ENCODE data around the gene RPS27L.
A peak's percentile ranks its signal among the peaks of the same experiment; 100 is the strongest.

The RPS27L gene

DNA sequence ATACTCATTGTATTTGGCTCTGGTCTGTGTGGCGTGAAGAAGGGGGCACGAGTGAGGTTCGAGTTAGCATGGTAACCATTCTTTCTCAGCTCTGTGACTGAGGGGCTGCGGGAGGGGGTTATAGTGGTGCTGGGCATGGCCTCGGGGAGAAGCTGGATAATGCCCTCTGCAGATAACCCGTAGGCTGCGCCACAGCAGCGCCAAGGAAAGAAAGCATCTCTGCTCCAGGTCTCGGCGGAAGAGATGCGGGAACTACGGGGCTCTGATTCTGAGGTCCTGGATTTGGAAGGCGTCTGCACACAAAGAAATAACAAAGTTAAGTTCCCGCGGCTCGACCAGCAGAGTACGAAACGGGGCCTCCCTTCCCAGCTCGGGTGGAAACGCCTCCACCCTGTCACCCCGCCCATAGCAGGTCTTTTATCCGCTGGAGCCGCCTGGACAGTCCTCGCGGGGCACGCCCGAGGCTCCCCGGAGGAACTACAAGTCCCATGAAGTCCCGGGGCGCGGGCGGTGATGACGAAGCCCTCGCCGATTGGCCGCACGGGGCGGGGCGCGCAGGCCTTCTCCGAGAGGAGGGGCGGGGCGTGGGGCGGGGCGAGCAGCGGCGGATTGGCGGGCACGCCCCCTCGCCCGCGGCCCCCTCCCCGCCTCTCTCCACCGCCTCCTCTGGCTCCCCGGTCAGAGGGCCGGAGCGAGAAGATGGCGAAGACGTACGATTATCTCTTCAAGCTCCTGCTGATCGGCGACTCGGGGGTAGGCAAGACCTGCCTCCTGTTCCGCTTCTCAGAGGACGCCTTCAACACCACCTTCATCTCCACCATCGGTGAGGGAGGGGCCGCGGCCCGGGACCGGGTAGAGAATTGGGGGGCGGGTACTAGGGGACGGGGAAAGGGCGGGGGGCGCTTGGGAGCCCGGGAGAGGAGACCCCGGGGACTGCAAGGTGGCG is 31.9 kb upstream of the RPS27L start, which contains the start of gene RAB8B:
TSS of gene RAB8B (plus strand) at position 681 of the 946 bp plus-strand sequence. CDS start at position 700, 19 bp downstream.
- Histone ChIP-seq H3K9ac (ENCODE audit: low read length) (peak within 1 kb of the TSS; percentile 88), H3K4me1 (ENCODE audit: insufficient read depth, low read length, severe bottlenecking) (peaks cover 50% of the 10 kb centered on the region), H3F3A (ENCODE audit: insufficient read depth, low read length) (peaks cover 12% of the 10 kb centered on the region), H3K9me2 (ENCODE audit: low read depth, low read length) (no peaks in the 10 kb centered on the region), H3K4me2 (ENCODE audit: low read length) (peak within 1 kb of the TSS; percentile 98), H3K36me3 (ENCODE audit: insufficient read depth, low read length) (no peaks in the 10 kb centered on the region), H3K27me3 (ENCODE audit: insufficient read depth, low read length) (no peaks in the 10 kb centered on the region; the same call in 1 of the 2 replicates), H4K20me1 (ENCODE audit: insufficient read depth, low read length) (no peaks in the 10 kb centered on the region), H3K79me2 (ENCODE audit: insufficient read depth, low read length) (peaks cover 28% of the 10 kb centered on the region), H3K27ac (ENCODE audit: low read depth, low read length, poor library complexity, severe bottlenecking) (peak within 1 kb of the TSS; percentile 94), H3K4me3 (ENCODE audit: low read depth, low read length, poor library complexity, severe bottlenecking) (peak within 1 kb of the TSS; percentile 88), H2AFZ (ENCODE audit: low read length) (peak within 1 kb of the TSS; percentile 69; the same call in 1 of the 2 replicates), H3K9me3 (ENCODE audit: low read length) (no peaks in the 10 kb centered on the region)
- no peak for TF ChIP-seq CTCF (IDR thresholded peaks at IDR 0.05; ENCODE audit: low read length)
- no peak for TF ChIP-seq EZH2 (IDR thresholded peaks at IDR 0.05; ENCODE audit: borderline replicate concordance, low read length)

- H3K36me3 ChIP-seq (ENCODE audit: insufficient read depth, low read length), result no peaks in the 10 kb centered on the region
- peaks cover 12% of the 10 kb centered on the region for H3F3A ChIP-seq (ENCODE audit: insufficient read depth, low read length)
- no peaks in the 10 kb centered on the region; the same call in 1 of the 2 replicates for H3K27me3 ChIP-seq (ENCODE audit: insufficient read depth, low read length)
- H3K9me2 ChIP-seq (ENCODE audit: low read depth, low read length), result no peaks in the 10 kb centered on the region
- H3K4me2 ChIP-seq (ENCODE audit: low read length), result peak overlapping the region; percentile 81
- peak overlapping the region; percentile 88 for H3K4me3 ChIP-seq (ENCODE audit: low read depth, low read length, poor library complexity, severe bottlenecking)
- H3K9ac ChIP-seq (ENCODE audit: low read length), result peak overlapping the region; percentile 60
- no peak overlapping the region for H3K27ac ChIP-seq (ENCODE audit: low read depth, low read length, poor library complexity, severe bottlenecking)
- H3K9me3 ChIP-seq (ENCODE audit: low read length), result no peaks in the 10 kb centered on the region
- peaks cover 42% of the 10 kb centered on the region for H3K4me1 ChIP-seq (ENCODE audit: insufficient read depth, low read length, severe bottlenecking)
- peaks cover 24% of the 10 kb centered on the region for H3K79me2 ChIP-seq (ENCODE audit: insufficient read depth, low read length)
- peak overlapping the region; percentile 69; the same call in 1 of the 2 replicates for H2AFZ ChIP-seq (ENCODE audit: low read length)
- no peak for TF ChIP-seq CTCF (IDR thresholded peaks at IDR 0.05; ENCODE audit: low read length)
- TF ChIP-seq EZH2 (IDR thresholded peaks at IDR 0.05; ENCODE audit: borderline replicate concordance, low read length), result no peak
- no peaks in the 10 kb centered on the region for H4K20me1 ChIP-seq (ENCODE audit: insufficient read depth, low read length)
Measured at GRCh38 chr15:63188247-63188925, 31.1 kb upstream of the RPS27L start.

DNA sequence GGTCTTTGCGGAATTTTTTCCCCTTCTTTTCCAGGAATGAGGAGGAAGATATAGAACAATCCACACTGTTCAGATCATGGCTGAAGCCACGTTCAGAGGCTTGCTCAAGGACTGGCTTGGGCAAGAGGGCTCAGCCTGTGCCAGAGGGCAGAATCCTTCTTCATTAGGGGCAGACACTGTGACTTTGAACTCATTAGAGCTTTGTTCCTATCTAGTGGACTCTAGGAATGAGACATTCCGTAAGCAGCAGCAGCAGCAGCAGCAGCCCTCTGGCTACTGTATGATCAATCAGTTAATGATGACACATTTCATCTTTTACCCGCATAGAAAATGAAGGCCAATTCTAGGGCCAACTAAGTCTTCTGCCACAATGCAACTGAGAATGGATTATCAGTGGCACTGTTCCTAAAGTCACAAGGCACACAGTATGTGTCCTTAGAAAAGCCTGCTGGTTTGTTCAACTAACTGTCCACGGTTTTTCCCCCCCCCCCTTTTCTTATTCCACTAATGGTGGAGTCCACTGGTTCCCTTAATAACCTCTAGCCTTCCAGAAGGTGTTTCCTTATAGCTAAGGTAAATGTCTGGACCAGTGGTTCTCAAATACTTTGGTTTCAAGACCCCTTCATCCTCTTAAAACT is 30.4 kb upstream of the RPS27L start:
- Histone ChIP-seq H3K4me2 (ENCODE audit: low read length) (no peak overlapping the region), H3K9me2 (ENCODE audit: low read depth, low read length) (no peaks in the 10 kb centered on the region), H2AFZ (ENCODE audit: low read length) (no peak overlapping the region)

More for the DNA sequence above, 30.4 kb upstream of the RPS27L start:
- Histone ChIP-seq H3K27ac (ENCODE audit: low read depth, low read length, poor library complexity, severe bottlenecking) (no peak overlapping the region), H3F3A (ENCODE audit: insufficient read depth, low read length) (peaks cover 12% of the 10 kb centered on the region), H4K20me1 (ENCODE audit: insufficient read depth, low read length) (no peaks in the 10 kb centered on the region), H3K27me3 (ENCODE audit: insufficient read depth, low read length) (no peaks in the 10 kb centered on the region; the same call in 1 of the 2 replicates), H3K9me3 (ENCODE audit: low read length) (no peaks in the 10 kb centered on the region), H3K4me3 (ENCODE audit: low read depth, low read length, poor library complexity, severe bottlenecking) (no peak overlapping the region), H3K4me1 (ENCODE audit: insufficient read depth, low read length, severe bottlenecking) (peaks cover 35% of the 10 kb centered on the region), H3K79me2 (ENCODE audit: insufficient read depth, low read length) (peaks cover 18% of the 10 kb centered on the region), H3K36me3 (ENCODE audit: insufficient read depth, low read length) (no peaks in the 10 kb centered on the region), H3K9ac (ENCODE audit: low read length) (no peak overlapping the region)
- TF ChIP-seq CTCF (IDR thresholded peaks at IDR 0.05; ENCODE audit: low read length), result no peak
- no peak for TF ChIP-seq EZH2 (IDR thresholded peaks at IDR 0.05; ENCODE audit: borderline replicate concordance, low read length)
